Lung (tissue), 12 donors: Measurements from ENCODE around the gene SLC22A23. TPM values are rescaled to one million over a fixed set of nuclear protein-coding genes. Genes with fewer than 3 reads are reported as not detected.

Experiments
- ATAC-seq: fragments of 200-7000 bp; cut with Tn5 transposase; one replicate; pipeline ENCODE4 v1.9.1; 2020; ENCODE audit warnings: moderate number of reproducible peaks; ENCODE audit not compliant: insufficient read depth, low FRiP score
- DNase-seq, 3 donors: peaks; one replicate each; pipeline ENCODE4 v3.0.0-alpha.2; 2013 to 2017
- H3K27ac ChIP-seq, 2 donors: one replicate each; pipeline ENCODE4 v1.5.1; 2013; ENCODE audit warnings: mild to moderate bottlenecking in 2 of 2, moderate library complexity in 2 of 2, control low read depth in 1 of 2, inconsistent platforms in 1 of 2, low read depth in 1 of 2, low read length in 1 of 2
- H3K27me3 ChIP-seq, 3 donors: one replicate each; pipeline ENCODE4 v1.5.1; 2013; ENCODE audit warnings: low read length in 2 of 3; ENCODE audit not compliant: control insufficient read depth in 3 of 3, insufficient read depth in 3 of 3
- H3K36me3 ChIP-seq, 4 donors: one replicate each; pipeline ENCODE4 v1.5.1; 2013; ENCODE audit warnings: low read length in 4 of 4, mild to moderate bottlenecking in 1 of 4, moderate library complexity in 1 of 4; ENCODE audit not compliant: control insufficient read depth in 4 of 4, insufficient read depth in 4 of 4
- H3K4me1 ChIP-seq, 5 donors: one replicate each; pipeline ENCODE4 v1.5.1; 2013; ENCODE audit warnings: low read length in 5 of 5, mild to moderate bottlenecking in 2 of 5, moderate library complexity in 1 of 5; ENCODE audit not compliant: control insufficient read depth in 5 of 5, insufficient read depth in 5 of 5
- H3K4me3 ChIP-seq: one replicate; pipeline ENCODE4 v1.5.1; 2013; ENCODE audit warnings: mild to moderate bottlenecking, control low read depth, moderate library complexity
- H3K9ac ChIP-seq, 2 donors: one replicate each; pipeline ENCODE4 v1.5.1; 2013; ENCODE audit warnings: low read length in 2 of 2, control low read depth in 1 of 2; ENCODE audit not compliant: insufficient read depth in 1 of 2
- H3K9me3 ChIP-seq, 4 donors: one replicate each; pipeline ENCODE4 v1.5.1; 2013; ENCODE audit warnings: low read length in 3 of 4, mild to moderate bottlenecking in 1 of 4, moderate library complexity in 1 of 4; ENCODE audit not compliant: control insufficient read depth in 4 of 4, insufficient read depth in 3 of 4
- WGBS, 2 donors: extraction: QIAGEN DNeasy Blood & Tissue Kit; methylation state at CpG; one replicate each; pipeline ENCODE4 v1.1.7; 2013; 5-methylcytosine and 5-hydroxymethylcytosine counted together
- polyA plus RNA-seq, 2 donors: library from polyadenylated mRNA; stranded (reverse); fragments of 200-250 nt; gene quantifications; one replicate each; pipeline ENCODE4 v1.2.1, GENCODE V29; 2013
- total RNA-seq, 2 donors: library from RNA; depleted of rRNA in 1 of 2; stranded (reverse); fragments of >200 nt in 1 of 2; gene quantifications; one replicate each; pipeline ENCODE4 v1.2.1, GENCODE V29; 2014 to 2021
- TF ChIP-seq, protein P1 (sequence below): IDR thresholded peaks from 2 replicates; pipeline ENCODE4 v1.5.1; 2012; ENCODE audit warnings: mild to moderate bottlenecking; ENCODE audit errors: control extremely low read depth, extremely low read depth
- donor health status: control.
- donor health status: control.
- donor health status: Bipolar disorder and iron deficiency.
- donor health status: healthy.
- donor health status: DM: yes; HTN: yes; CAD: no.

The SLC22A23 gene
- total and polyA plus RNA-seq, 4 donors, result 6.6 to 45.6 (median 24.1) TPM

DNA sequence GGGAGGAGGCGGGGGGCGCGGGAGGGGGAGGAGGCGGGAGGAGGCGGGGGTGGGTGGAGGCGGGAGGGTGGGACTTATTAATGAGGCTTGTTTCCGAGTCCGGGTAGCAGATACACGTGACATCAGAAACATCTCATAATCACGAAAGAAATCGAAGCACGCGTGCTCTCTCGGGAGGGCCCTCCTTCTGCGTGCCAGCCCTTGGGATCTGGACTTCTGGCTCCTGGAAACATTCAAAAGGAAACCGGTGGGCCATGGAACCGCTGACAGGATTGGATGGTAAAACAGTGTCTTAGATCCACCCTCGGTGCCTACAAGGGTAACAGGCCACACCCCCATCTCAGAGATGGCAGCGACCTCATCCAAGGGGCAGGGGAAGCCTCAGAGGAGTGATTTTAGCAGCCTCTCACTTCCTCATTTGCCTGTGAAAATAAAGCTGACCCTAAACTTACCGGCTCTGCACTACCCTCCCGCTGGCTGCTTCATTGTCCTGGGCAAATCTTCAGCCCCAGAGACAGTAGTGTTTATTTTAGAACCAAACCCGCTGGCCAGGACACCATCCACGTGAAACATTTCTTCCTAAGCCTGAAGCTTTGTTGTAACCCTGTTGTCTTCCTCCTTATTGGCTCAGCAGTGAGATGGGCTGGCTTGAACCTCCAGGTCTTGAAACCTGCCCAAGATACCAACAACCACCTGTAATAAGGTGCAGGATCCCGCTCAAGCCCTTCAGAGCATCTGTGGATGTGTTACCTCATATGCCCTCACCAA is 100.6 kb downstream of the SLC22A23 start:
- peak overlapping the region; percentile 61 to 89 for H3K27ac ChIP-seq
- peak overlapping the region in 1 of 2 donors; percentile 73 for H3K9ac ChIP-seq
- H3K4me3 ChIP-seq, result no peak overlapping the region
- no peaks in the 10 kb centered on the region for H3K9me3 ChIP-seq
- 5 to 9% methylated on average over 18 to 19 of the region's 24 CpGs for WGBS, 2 donors
- ATAC-seq (peak; percentile 79), DNase-seq (peak; percentile 72 to 82 (median 81))
- TF ChIP-seq, protein P1, sequence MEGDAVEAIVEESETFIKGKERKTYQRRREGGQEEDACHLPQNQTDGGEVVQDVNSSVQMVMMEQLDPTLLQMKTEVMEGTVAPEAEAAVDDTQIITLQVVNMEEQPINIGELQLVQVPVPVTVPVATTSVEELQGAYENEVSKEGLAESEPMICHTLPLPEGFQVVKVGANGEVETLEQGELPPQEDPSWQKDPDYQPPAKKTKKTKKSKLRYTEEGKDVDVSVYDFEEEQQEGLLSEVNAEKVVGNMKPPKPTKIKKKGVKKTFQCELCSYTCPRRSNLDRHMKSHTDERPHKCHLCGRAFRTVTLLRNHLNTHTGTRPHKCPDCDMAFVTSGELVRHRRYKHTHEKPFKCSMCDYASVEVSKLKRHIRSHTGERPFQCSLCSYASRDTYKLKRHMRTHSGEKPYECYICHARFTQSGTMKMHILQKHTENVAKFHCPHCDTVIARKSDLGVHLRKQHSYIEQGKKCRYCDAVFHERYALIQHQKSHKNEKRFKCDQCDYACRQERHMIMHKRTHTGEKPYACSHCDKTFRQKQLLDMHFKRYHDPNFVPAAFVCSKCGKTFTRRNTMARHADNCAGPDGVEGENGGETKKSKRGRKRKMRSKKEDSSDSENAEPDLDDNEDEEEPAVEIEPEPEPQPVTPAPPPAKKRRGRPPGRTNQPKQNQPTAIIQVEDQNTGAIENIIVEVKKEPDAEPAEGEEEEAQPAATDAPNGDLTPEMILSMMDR, result no peak
- peaks cover 5 to 32% (median 8%) of the 10 kb centered on the region in 5 donors for H3K4me1 ChIP-seq
- no peaks in the 10 kb centered on the region for H3K27me3 ChIP-seq
- no peaks in the 10 kb centered on the region for H3K36me3 ChIP-seq

DNA sequence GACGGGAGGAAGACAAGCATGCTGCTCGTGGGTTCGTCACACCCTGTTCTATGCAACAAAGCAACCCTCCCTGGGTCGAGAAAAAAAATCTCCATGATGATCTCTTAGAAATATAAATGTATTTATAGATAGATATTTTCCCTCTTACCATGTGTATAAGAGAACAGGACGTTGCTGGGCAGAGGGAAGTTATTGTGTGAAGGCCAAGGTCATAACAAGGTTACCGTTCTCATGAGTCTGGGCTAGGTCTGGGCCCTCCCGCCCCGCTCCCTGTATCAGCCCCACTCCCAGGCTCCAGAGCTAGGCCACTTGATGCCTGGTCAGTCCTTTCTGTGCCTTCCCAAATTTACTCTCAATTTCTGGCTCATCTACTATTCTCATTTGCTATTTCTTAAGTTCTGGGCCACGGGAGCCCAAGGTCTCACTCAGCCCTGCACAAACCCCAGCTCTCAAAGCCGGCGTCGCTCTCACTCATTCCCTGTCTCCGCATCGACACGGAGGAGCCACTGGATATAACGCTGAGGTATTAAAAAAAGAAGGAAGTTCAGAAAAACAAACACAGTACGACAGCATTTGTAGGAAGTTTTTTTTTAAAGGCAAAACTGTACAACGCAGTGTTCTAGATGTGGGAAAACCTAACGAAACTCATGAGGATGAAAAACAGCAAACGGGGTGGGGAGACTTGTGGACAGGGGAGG is 101.3 kb downstream of the SLC22A23 start:
- peak overlapping the region in 1 of 2 donors; percentile 79 for H3K9ac ChIP-seq
- no peak overlapping the region for H3K4me3 ChIP-seq
- WGBS, 2 donors, result 23 to 24% methylated on average over 20 of the region's 20 CpGs
- peak; percentile 43 to 80 (median 74) for DNase-seq
- no peaks in the 10 kb centered on the region for H3K27me3 ChIP-seq
- H3K36me3 ChIP-seq, result no peaks in the 10 kb centered on the region
- no peak for ATAC-seq
- no peaks in the 10 kb centered on the region for H3K9me3 ChIP-seq
- H3K4me1 ChIP-seq, result peaks cover 5 to 39% (median 9%) of the 10 kb centered on the region in 5 donors
- TF ChIP-seq, protein P1, result no peak
- peak overlapping the region; percentile 86 to 93 for H3K27ac ChIP-seq

DNA sequence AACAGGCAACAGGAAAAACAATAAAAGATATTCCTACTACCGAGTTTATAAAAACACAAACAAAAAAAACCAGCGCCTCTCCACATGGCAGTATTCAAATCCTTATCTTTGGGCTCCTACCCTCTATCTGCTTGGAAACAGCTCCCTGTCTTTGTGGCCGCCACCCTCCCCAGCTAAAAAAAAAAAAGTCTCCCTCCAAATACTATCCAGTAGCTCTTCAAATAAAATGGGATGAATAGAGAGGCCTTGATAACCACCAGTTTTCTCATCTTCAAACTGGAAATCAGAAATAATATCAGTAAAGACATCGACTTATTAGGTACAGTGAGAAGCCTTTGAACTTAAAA is 101.9 kb downstream of the SLC22A23 start:
- H3K27ac ChIP-seq, result peak overlapping the region; percentile 86 to 93
- no peaks in the 10 kb centered on the region for H3K36me3 ChIP-seq
- H3K4me1 ChIP-seq, result peaks cover 5 to 44% (median 13%) of the 10 kb centered on the region in 5 donors
- H3K27me3 ChIP-seq, result no peaks in the 10 kb centered on the region
- H3K9me3 ChIP-seq, result no peaks in the 10 kb centered on the region
- WGBS, 2 donors, result 73 to 77% methylated on average over 4 of the region's 4 CpGs
- TF ChIP-seq, protein P1, result no peak
- ATAC-seq (no peak), DNase-seq (no peak)
- no peak overlapping the region for H3K4me3 ChIP-seq
- H3K9ac ChIP-seq, result peak overlapping the region in 1 of 2 donors; percentile 79
